HepG2 (cell line): ENCODE results near the gene SSH3. TPM values are rescaled to one million over a fixed set of nuclear protein-coding genes. Genes with fewer than 3 reads are reported as not detected.

Source experiments
- GPN1 ChIP-seq: sonication (generic); formaldehyde crosslinking; IDR thresholded peaks from 2 replicates; pipeline ENCODE4 v1.5.1; 2020; ENCODE audit warnings: missing genetic modification reagents, borderline replicate concordance
- GTF3A ChIP-seq: sonication (generic); formaldehyde crosslinking; conservative IDR thresholded peaks from 2 replicates; pipeline ENCODE4 v1.4.0; 2020; ENCODE audit warnings: mild to moderate bottlenecking, missing genetic modification reagents
- NFIC ChIP-seq: IDR thresholded peaks from 2 replicates; pipeline ENCODE4 v1.6.1; 2012; ENCODE audit warnings: mild to moderate bottlenecking, low read length, inconsistent platforms
- NONO ChIP-seq, 2 experiments: fragments of 450-650 bp in 1 of 2; sonication (generic) in 1 of 2; formaldehyde crosslinking in 1 of 2; IDR thresholded peaks in 1 of 2; conservative IDR thresholded peaks in 1 of 2; 2 replicates each; pipeline versions ENCODE4 v1.6.1 to v1.8.0; 2017 to 2022; ENCODE audit warnings: mild to moderate bottlenecking in 1 of 2, missing genetic modification reagents in 1 of 2, moderate library complexity in 1 of 2
- PAWR ChIP-seq: sonication (generic); formaldehyde crosslinking; IDR thresholded peaks from 2 replicates; pipeline ENCODE4 v1.4.0; 2020; ENCODE audit warnings: missing genetic modification reagents, mild to moderate bottlenecking, borderline replicate concordance
- RFXAP ChIP-seq: sonication (generic); formaldehyde crosslinking; IDR thresholded peaks from 2 replicates; pipeline ENCODE4 v1.4.0; 2020; ENCODE audit warnings: missing genetic modification reagents, borderline replicate concordance
- SALL1 ChIP-seq: sonication (generic); formaldehyde crosslinking; IDR thresholded peaks from 2 replicates; pipeline ENCODE4 v1.8.0; 2022; ENCODE audit warnings: mild to moderate bottlenecking, missing genetic modification reagents
- SKI ChIP-seq: fragments of 450-650 bp; IDR thresholded peaks from one replicate; pipeline ENCODE4 v1.6.1; 2018; ENCODE audit warnings: mild to moderate bottlenecking; ENCODE audit not compliant: partially characterized antibody
- SP5 ChIP-seq: IDR thresholded peaks from 2 replicates; pipeline ENCODE4 v1.6.1; 2016; ENCODE audit warnings: low read depth, borderline replicate concordance
- SRSF4 ChIP-seq: fragments of 200-400 bp; formaldehyde crosslinking; IDR thresholded peaks from one replicate; pipeline ENCODE4 v1.6.1; 2018; ENCODE audit warnings: mild to moderate bottlenecking, low read depth, low read length, moderate library complexity; ENCODE audit not compliant: poor library complexity, severe bottlenecking
- TERF1 ChIP-seq: sonication (generic); formaldehyde crosslinking; IDR thresholded peaks from 2 replicates; pipeline ENCODE4 v1.8.0; 2022; ENCODE audit warnings: mild to moderate bottlenecking, missing genetic modification reagents, moderate library complexity
- ZGPAT ChIP-seq: IDR thresholded peaks from 2 replicates; pipeline ENCODE4 v1.6.1; 2016; ENCODE audit warnings: mild to moderate bottlenecking
- ZNF337 ChIP-seq: sonication (generic); formaldehyde crosslinking; IDR thresholded peaks from 2 replicates; pipeline ENCODE4 v1.5.1; 2020; ENCODE audit warnings: missing genetic modification reagents, low read depth, mild to moderate bottlenecking, borderline replicate concordance
- ZNF354B ChIP-seq: sonication (generic); formaldehyde crosslinking; IDR thresholded peaks from 2 replicates; pipeline ENCODE4 v1.8.0; 2022; ENCODE audit warnings: mild to moderate bottlenecking, missing genetic modification reagents
- ZNF383 ChIP-seq: sonication (generic); formaldehyde crosslinking; IDR thresholded peaks from 2 replicates; pipeline ENCODE4 v1.4.0; 2020; ENCODE audit warnings: missing genetic modification reagents, mild to moderate bottlenecking, borderline replicate concordance
- ZNF552 ChIP-seq: sonication (generic); formaldehyde crosslinking; IDR thresholded peaks from 2 replicates; pipeline ENCODE4 v1.9.0; 2022; ENCODE audit warnings: missing genetic modification reagents, mild to moderate bottlenecking, borderline replicate concordance
- ZNF747 ChIP-seq: sonication (generic); formaldehyde crosslinking; IDR thresholded peaks from 2 replicates; pipeline ENCODE4 v1.8.1; 2023; ENCODE audit warnings: missing genetic modification reagents, mild to moderate bottlenecking, borderline replicate concordance
- polyA plus RNA-seq, 8 experiments: library from polyadenylated mRNA; depleted of rRNA in 3 of 8; stranded (reverse) in 7 of 8; unstranded in 1 of 8; fragments of >200 nt; fragmentation: Illumina TruSeq in 4 of 8; extraction: Trizol in 4 of 8; gene quantifications; 2 replicates each; pipeline versions ENCODE4 v1.2.1 to v1.2.3, GENCODE V29; 2011 to 2016; ENCODE audit warnings: low read depth in 4 of 8, missing spikeins in 1 of 8, mixed read lengths in 1 of 8; ENCODE audit not compliant: insufficient read depth in 1 of 8
- total RNA-seq, 5 experiments: library from RNA; depleted of rRNA; stranded (reverse); fragments of >200 nt; fragmentation: Illumina TruSeq; extraction: Trizol; gene quantifications; 2 replicates each; pipeline ENCODE4 v1.2.3, GENCODE V29; 2016; ENCODE audit warnings: low read depth in 1 of 5
- TF ChIP-seq, protein P1 (sequence below): sonication (generic); formaldehyde crosslinking; IDR thresholded peaks from 2 replicates; pipeline ENCODE4 v1.4.0; 2020; ENCODE audit warnings: low read depth, missing genetic modification reagents
- TF ChIP-seq, protein P2 (sequence below): sonication (generic); formaldehyde crosslinking; IDR thresholded peaks from 2 replicates; pipeline ENCODE4 v1.4.0; 2020; ENCODE audit warnings: missing genetic modification reagents
- TF ChIP-seq, protein P3 (sequence below): sonication (generic); formaldehyde crosslinking; IDR thresholded peaks from 2 replicates; pipeline ENCODE4 v1.5.0; 2020; ENCODE audit warnings: missing genetic modification reagents

SSH3 gene
- total and polyA plus RNA-seq, 2 of the 13 experiments (the other 11 are each of a cell fraction or from before 2014, with no cell fraction given) = 12.4 to 18.8 TPM

- TF ChIP-seq ZGPAT (peak; percentile 44; the same call in 1 of the 2 replicates), ZNF747 (CRISPR knock-in tag) (no peak), RFXAP (CRISPR knock-in tag) (no peak), TERF1 (CRISPR knock-in tag) (no peak), NONO (IDR thresholded peaks at IDR 0.05) (no peak), NONO (CRISPR knock-in tag; conservative IDR thresholded peaks at IDR 0.05) (no peak), NFIC (no peak), SRSF4 (no peak), SP5 (CRISPR knock-in tag) (no peak), SALL1 (CRISPR knock-in tag) (0 out of 2 replicates have a peak, but pooled peaks have one; percentile 25), ZNF552 (CRISPR knock-in tag) (no peak), PAWR (CRISPR knock-in tag) (no peak), GTF3A (no peak), ZNF337 (CRISPR knock-in tag) (no peak), ZNF383 (CRISPR knock-in tag) (no peak), SKI (no peak), GPN1 (CRISPR knock-in tag) (no peak; the same call in 1 of the 2 replicates), ZNF354B (CRISPR knock-in tag) (no peak)
- TF ChIP-seq, protein P1, sequence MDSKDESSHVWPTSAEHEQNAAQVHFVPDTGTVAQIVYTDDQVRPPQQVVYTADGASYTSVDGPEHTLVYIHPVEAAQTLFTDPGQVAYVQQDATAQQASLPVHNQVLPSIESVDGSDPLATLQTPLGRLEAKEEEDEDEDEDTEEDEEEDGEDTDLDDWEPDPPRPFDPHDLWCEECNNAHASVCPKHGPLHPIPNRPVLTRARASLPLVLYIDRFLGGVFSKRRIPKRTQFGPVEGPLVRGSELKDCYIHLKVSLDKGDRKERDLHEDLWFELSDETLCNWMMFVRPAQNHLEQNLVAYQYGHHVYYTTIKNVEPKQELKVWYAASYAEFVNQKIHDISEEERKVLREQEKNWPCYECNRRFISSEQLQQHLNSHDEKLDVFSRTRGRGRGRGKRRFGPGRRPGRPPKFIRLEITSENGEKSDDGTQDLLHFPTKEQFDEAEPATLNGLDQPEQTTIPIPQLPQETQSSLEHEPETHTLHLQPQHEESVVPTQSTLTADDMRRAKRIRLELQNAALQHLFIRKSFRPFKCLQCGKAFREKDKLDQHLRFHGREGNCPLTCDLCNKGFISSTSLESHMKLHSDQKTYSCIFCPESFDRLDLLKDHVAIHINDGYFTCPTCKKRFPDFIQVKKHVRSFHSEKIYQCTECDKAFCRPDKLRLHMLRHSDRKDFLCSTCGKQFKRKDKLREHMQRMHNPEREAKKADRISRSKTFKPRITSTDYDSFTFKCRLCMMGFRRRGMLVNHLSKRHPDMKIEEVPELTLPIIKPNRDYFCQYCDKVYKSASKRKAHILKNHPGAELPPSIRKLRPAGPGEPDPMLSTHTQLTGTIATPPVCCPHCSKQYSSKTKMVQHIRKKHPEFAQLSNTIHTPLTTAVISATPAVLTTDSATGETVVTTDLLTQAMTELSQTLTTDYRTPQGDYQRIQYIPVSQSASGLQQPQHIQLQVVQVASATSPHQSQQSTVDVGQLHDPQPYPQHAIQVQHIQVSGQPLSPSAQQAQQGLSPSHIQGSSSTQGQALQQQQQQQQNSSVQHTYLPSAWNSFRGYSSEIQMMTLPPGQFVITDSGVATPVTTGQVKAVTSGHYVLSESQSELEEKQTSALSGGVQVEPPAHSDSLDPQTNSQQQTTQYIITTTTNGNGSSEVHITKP (CRISPR knock-in tag) = no peak
- TF ChIP-seq, protein P2, sequence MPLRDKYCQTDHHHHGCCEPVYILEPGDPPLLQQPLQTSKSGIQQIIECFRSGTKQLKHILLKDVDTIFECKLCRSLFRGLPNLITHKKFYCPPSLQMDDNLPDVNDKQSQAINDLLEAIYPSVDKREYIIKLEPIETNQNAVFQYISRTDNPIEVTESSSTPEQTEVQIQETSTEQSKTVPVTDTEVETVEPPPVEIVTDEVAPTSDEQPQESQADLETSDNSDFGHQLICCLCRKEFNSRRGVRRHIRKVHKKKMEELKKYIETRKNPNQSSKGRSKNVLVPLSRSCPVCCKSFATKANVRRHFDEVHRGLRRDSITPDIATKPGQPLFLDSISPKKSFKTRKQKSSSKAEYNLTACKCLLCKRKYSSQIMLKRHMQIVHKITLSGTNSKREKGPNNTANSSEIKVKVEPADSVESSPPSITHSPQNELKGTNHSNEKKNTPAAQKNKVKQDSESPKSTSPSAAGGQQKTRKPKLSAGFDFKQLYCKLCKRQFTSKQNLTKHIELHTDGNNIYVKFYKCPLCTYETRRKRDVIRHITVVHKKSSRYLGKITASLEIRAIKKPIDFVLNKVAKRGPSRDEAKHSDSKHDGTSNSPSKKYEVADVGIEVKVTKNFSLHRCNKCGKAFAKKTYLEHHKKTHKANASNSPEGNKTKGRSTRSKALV = 0 out of 2 replicates have a peak, but pooled peaks have one; percentile 19
- TF ChIP-seq, protein P3, sequence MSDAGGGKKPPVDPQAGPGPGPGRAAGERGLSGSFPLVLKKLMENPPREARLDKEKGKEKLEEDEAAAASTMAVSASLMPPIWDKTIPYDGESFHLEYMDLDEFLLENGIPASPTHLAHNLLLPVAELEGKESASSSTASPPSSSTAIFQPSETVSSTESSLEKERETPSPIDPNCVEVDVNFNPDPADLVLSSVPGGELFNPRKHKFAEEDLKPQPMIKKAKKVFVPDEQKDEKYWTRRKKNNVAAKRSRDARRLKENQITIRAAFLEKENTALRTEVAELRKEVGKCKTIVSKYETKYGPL = no peak
These were observed at the start of gene SSH3 (continued) for GRCh38 chr11:67303132-67303834.
